ENCODE results near the gene IQGAP1.

GRCh38 chr15:90381515-90381914 lies 6.5 kb upstream of the IQGAP1 start:
- TF ChIP-seq JUN (IDR thresholded peaks at IDR 0.05) (no peak), POLR2A (IDR thresholded peaks at IDR 0.05; ENCODE audit: low read length) (no peak), CTCF (IDR thresholded peaks at IDR 0.05) (no peak), MAX (IDR thresholded peaks at IDR 0.05) (no peak), JUNB (IDR thresholded peaks at IDR 0.05) (no peak), RFX5 (IDR thresholded peaks at IDR 0.05) (no peak), TFCP2L1 (CRISPR knock-in tag; IDR thresholded peaks at IDR 0.05) (no peak)

Measured in A549 (cell line).